Smooth muscle cell of bladder (primary cell): Measurements from ENCODE around the gene EPO. TPM values are rescaled to one million over a fixed set of nuclear protein-coding genes. Genes with fewer than 3 reads are reported as not detected.

Experiments used
- total RNA-seq: library from RNA; depleted of rRNA; stranded (reverse); fragments of >200 nt; gene quantifications from 2 replicates; pipeline ENCODE4 v1.2.3, GENCODE V29; 2014

EPO gene
- total RNA-seq: not detected in 2 replicates

GRCh38 chr7:100720279-100720670, at the start of gene EPO:
TSS of gene EPO (plus strand) at chr7:100720468. CDS start at chr7:100720981, 513 bp downstream.

GRCh38 chr7:100673302-100673941, 46.8 kb upstream of the EPO start, which contains the start of gene GNB2:
TSS of gene GNB2 (plus strand) at chr7:100673740. CDS start at chr7:100676266, 2,526 bp downstream.

GRCh38 chr7:100694098-100694745, 26.0 kb upstream of the EPO start, which contains the start of gene GIGYF1:
TSS of gene GIGYF1 (minus strand) at chr7:100694250. CDS start at chr7:100688238, 6,012 bp downstream.

GRCh38 chr7:100705753-100706671, 14.3 kb upstream of the EPO start, which contains the start of gene POP7:
TSS of gene POP7 (plus strand) at chr7:100706121. CDS start at chr7:100706831, 710 bp downstream.

Other genes starting within 250 kb of the EPO start
- gene TSC22D4, start 241.3 kb upstream of the EPO start, total RNA-seq: 12.1 and 15.0 TPM in 2 replicates
- 0.14 and 0.74 TPM in 2 replicates for gene NYAP1, start 236.5 kb upstream of the EPO start, total RNA-seq
- gene AGFG2, start 181.3 kb upstream of the EPO start, total RNA-seq: 2.4 and 3.0 TPM in 2 replicates
- not detected in 2 replicates for gene SAP25, start 146.6 kb upstream of the EPO start, total RNA-seq
- 5.3 and 7.3 TPM in 2 replicates for gene LRCH4, start 134.3 kb upstream of the EPO start, total RNA-seq
- gene FBXO24, start 134.1 kb upstream of the EPO start, total RNA-seq: 0.28 and 0.37 TPM in 2 replicates
- 55.9 and 59.2 TPM in 2 replicates for gene PCOLCE, start 118.1 kb upstream of the EPO start, total RNA-seq
- gene MOSPD3, start 107.9 kb upstream of the EPO start, total RNA-seq: 4.1 and 4.4 TPM in 2 replicates
- 0.14 and 0.37 TPM in 2 replicates for gene TFR2, start 78.9 kb upstream of the EPO start, total RNA-seq
- gene ACTL6B, start 64.0 kb upstream of the EPO start, total RNA-seq: not detected in 2 replicates
- 59.2 and 67.9 TPM in 2 replicates for gene GNB2, start 46.7 kb upstream of the EPO start, total RNA-seq
- gene GIGYF1, start 26.2 kb upstream of the EPO start, total RNA-seq: 11.9 and 14.9 TPM in 2 replicates
- 27.6 and 31.5 TPM in 2 replicates for gene POP7, start 14.3 kb upstream of the EPO start, total RNA-seq
- not detected in 2 replicates for gene ZAN, start 13.1 kb downstream of the EPO start, total RNA-seq
- gene EPHB4, start 107.1 kb downstream of the EPO start, total RNA-seq: 38.6 and 45.7 TPM in 2 replicates
- 14.1 and 16.8 TPM in 2 replicates for gene SLC12A9, start 132.2 kb downstream of the EPO start, total RNA-seq
- 64.0 and 71.9 TPM in 2 replicates for gene TRIP6, start 146.9 kb downstream of the EPO start, total RNA-seq
- 29.3 and 36.5 TPM in 2 replicates for gene SRRT, start 154.6 kb downstream of the EPO start, total RNA-seq
- gene UFSP1, start 169.2 kb downstream of the EPO start, total RNA-seq: 4.1 and 6.7 TPM in 2 replicates
- gene ACHE, start 175.4 kb downstream of the EPO start, total RNA-seq: not detected in 2 replicates
- not detected in 2 replicates for gene MUC3A, start 229.1 kb downstream of the EPO start, total RNA-seq
- 0.57 and 0.92 TPM in 2 replicates for gene MUC12, start 249.1 kb downstream of the EPO start, total RNA-seq